ENCODE data around the gene GPR35. TPM values are rescaled to one million over a fixed set of nuclear protein-coding genes. Genes with fewer than 3 reads are reported as not detected.

The GPR35 gene
- polyA plus RNA-seq, 1 experiment, result 0.06 TPM

DNA sequence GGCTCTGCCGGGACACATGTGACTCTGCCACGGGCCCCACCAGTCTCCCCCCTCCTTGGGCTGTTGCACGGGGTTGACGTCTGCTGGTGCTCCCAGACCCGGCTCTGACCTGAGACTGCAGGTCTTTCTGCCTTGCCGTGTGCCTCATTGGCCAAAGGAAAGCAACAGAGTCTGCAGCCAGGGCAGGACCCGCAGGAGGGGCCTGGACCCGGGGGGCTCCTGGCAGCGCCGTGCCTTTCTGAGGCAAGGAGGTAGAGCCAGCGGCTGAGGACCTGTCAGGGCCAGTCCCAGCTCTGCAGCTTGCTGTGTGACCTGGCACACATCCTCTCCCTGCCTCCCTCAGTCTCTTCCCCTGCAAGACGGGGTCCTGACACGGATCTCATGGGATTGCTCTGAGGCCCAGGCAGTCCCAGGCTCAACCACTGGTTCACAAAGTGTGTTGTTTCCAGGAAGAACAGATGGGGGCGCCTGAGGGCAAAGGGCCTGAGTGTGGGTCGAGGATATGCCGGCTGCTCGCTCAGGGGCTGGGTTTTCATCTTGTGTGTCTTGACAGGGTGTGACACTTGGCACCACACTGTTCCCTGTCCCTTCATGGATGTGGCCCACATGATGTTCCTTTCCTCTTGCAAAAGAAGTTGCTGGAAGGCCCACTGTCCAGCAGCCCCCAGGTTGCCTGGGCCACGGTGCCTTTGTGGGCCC lies 29.8 kb upstream of the GPR35 start:
- TF ChIP-seq, protein P1, sequence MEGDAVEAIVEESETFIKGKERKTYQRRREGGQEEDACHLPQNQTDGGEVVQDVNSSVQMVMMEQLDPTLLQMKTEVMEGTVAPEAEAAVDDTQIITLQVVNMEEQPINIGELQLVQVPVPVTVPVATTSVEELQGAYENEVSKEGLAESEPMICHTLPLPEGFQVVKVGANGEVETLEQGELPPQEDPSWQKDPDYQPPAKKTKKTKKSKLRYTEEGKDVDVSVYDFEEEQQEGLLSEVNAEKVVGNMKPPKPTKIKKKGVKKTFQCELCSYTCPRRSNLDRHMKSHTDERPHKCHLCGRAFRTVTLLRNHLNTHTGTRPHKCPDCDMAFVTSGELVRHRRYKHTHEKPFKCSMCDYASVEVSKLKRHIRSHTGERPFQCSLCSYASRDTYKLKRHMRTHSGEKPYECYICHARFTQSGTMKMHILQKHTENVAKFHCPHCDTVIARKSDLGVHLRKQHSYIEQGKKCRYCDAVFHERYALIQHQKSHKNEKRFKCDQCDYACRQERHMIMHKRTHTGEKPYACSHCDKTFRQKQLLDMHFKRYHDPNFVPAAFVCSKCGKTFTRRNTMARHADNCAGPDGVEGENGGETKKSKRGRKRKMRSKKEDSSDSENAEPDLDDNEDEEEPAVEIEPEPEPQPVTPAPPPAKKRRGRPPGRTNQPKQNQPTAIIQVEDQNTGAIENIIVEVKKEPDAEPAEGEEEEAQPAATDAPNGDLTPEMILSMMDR (IDR thresholded peaks at IDR 0.05; ENCODE audit: low read depth, low read length), result peak; percentile 42
- Histone ChIP-seq H3K9me3 (ENCODE audit: control insufficient read depth, insufficient read depth, low read length) (no peaks in the 10 kb centered on the region; the same call in 1 of the 2 replicates), H3K27me3 (ENCODE audit: control insufficient read depth, insufficient read depth, low read length) (no peaks in the 10 kb centered on the region), H3K27ac (ENCODE audit: low read depth, low read length) (no peak overlapping the region), H3K4me3 (ENCODE audit: low read depth, low read length) (no peak overlapping the region)
- ChIA-PET POLR2A (no interaction called here), CTCF (no interaction called here)
- DNase-seq (ENCODE audit: low read depth, low spot score), result no peak

DNA sequence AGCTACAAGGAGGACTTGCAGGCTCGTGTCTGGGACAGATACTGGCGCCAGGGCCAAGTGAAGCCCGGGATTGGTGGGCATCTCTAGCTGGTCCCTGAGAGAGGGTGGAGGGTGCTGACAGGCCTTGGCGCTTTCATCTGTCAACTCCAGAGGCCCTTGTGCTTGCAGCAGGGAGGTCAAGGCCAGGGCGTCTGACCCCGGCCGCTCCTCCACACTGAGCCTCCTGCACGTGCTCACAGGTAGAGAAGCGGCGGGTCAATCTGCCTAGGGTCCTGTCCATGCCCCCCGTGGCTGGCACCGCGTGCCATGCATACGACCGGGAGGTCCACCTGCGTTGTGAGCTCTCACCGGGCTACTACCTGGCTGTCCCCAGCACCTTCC lies 29.2 kb upstream of the GPR35 start:
- ChIA-PET POLR2A (no interaction called here), CTCF (no interaction called here)
- TF ChIP-seq, protein P1 (IDR thresholded peaks at IDR 0.05; ENCODE audit: low read depth, low read length), result no peak
- no peak overlapping the region for H3K27ac ChIP-seq (ENCODE audit: low read depth, low read length)
- DNase-seq (ENCODE audit: low read depth, low spot score), result no peak
- H3K27me3 ChIP-seq (ENCODE audit: control insufficient read depth, insufficient read depth, low read length), result no peaks in the 10 kb centered on the region
- H3K4me3 ChIP-seq (ENCODE audit: low read depth, low read length), result no peak overlapping the region
- H3K9me3 ChIP-seq (ENCODE audit: control insufficient read depth, insufficient read depth, low read length), result no peaks in the 10 kb centered on the region; the same call in 1 of the 2 replicates

DNA sequence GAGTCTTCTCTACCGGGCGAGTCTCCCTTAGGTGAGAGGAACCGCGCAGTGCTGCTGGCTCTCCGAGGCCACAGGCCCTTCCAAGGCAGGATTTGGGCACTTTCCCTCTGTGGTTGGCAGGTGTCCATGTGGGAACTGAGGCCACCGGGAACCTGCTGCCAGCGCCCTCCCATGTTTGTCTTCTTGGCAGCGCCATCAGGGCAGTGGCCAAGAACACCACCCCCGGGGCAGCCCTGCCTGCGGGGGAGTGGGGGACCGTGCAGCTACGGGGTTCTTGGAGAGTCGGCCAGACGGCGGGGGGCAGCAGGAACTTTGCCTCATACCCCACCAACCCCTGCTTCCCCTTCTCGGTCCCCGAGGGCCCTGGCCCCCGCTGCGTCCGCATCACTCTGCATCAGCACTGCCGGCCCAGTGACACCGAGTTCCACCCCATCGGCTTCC lies 28.8 kb upstream of the GPR35 start:
- H3K27ac ChIP-seq (ENCODE audit: low read depth, low read length), result no peak overlapping the region
- H3K27me3 ChIP-seq (ENCODE audit: control insufficient read depth, insufficient read depth, low read length), result no peaks in the 10 kb centered on the region
- ChIA-PET POLR2A (no interaction called here), CTCF (no interaction called here)
- H3K9me3 ChIP-seq (ENCODE audit: control insufficient read depth, insufficient read depth, low read length), result no peaks in the 10 kb centered on the region; the same call in 1 of the 2 replicates
- DNase-seq (ENCODE audit: low read depth, low spot score), result no peak
- no peak overlapping the region for H3K4me3 ChIP-seq (ENCODE audit: low read depth, low read length)
- TF ChIP-seq, protein P1 (IDR thresholded peaks at IDR 0.05; ENCODE audit: low read depth, low read length), result no peak

DNA sequence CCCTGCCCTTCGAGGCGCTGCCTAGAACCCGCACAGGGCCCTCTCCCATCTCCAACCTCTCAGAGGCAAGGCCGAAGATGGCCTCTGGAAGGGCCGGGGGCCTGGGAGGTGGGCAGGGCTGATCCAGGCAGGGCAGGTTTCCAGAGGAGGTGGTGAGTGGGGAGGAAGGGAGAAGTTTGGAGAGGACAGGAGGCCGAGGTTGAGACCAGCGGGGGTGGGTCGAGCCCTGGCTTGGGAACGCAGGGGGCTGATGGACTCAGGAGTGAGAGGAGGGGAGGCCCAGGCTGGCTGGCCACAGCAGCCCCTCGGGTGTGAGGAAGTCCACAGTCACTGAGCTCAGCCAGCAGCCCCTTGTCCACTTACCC lies 28.2 kb upstream of the GPR35 start:
- no peak overlapping the region for H3K27ac ChIP-seq (ENCODE audit: low read depth, low read length)
- ChIA-PET CTCF (no interaction called here), POLR2A (interaction anchor here (2.1 kb wide), 1 partner anchor 11 kb away, joined by 5 read pairs; the partner anchor contains the start of gene CAPN10)
- TF ChIP-seq, protein P1 (IDR thresholded peaks at IDR 0.05; ENCODE audit: low read depth, low read length), result no peak
- no peaks in the 10 kb centered on the region; the same call in 1 of the 2 replicates for H3K9me3 ChIP-seq (ENCODE audit: control insufficient read depth, insufficient read depth, low read length)
- no peak overlapping the region for H3K4me3 ChIP-seq (ENCODE audit: low read depth, low read length)
- H3K27me3 ChIP-seq (ENCODE audit: control insufficient read depth, insufficient read depth, low read length), result no peaks in the 10 kb centered on the region
- DNase-seq (ENCODE audit: low read depth, low spot score), result no peak

DNA sequence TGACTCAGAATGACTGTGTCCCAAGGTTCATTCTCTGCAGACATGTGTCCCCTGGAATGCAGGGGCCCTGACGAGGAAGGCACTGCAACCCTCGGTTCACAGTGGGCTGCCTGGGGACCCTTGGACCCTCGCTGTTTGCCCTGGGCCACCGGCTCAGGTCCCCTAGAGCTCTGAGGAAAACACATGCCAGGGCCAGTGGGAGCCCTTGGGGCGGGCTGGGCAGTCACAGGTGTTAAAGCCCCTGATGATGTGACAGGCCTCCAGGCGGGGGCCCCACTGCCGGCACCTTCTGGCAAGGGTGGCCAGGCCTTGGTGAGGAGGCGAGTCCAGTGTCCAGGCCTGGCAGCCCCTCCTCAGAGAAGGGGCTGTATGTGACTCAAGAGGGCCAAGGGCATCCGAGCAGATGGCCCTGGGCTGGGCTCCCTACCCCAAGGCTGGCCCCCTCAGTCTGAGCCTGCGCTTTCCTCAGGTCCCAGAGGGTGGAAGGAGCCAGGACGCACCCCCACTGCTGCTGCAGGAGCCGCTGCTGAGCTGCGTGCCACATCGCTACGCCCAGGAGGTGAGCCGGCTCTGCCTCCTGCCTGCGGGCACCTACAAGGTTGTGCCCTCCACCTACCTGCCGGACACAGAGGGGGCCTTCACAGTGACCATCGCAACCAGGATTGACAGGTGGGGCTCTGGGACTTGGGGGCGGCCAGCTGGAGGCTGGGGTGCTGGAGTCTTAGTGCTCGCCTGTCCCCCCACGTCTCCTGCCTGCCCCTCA lies 27.7 kb upstream of the GPR35 start:
- no peak overlapping the region for H3K27ac ChIP-seq (ENCODE audit: low read depth, low read length)
- no peak overlapping the region for H3K4me3 ChIP-seq (ENCODE audit: low read depth, low read length)
- no peaks in the 10 kb centered on the region for H3K27me3 ChIP-seq (ENCODE audit: control insufficient read depth, insufficient read depth, low read length)
- POLR2A ChIA-PET, result interaction anchor here (2.1 kb wide), 1 partner anchor 11 kb away, joined by 5 read pairs; the partner anchor contains the start of gene CAPN10
- CTCF ChIA-PET, result no interaction called here
- no peak for DNase-seq (ENCODE audit: low read depth, low spot score)
- TF ChIP-seq, protein P1 (IDR thresholded peaks at IDR 0.05; ENCODE audit: low read depth, low read length), result no peak
- no peaks in the 10 kb centered on the region; the same call in 1 of the 2 replicates for H3K9me3 ChIP-seq (ENCODE audit: control insufficient read depth, insufficient read depth, low read length)

All from AG04450 (cell line).